ENCODE data around the gene GPATCH8. TPM values are rescaled to one million over a fixed set of nuclear protein-coding genes. Genes with fewer than 3 reads are reported as not detected.

The GPATCH8 gene
- total and polyA plus RNA-seq, 9 of the 15 experiments (the other 6 are each of a cell fraction or from before 2014, with no cell fraction given): 10.6 to 29.6 (median 13.2) TPM

- no peak for TF ChIP-seq CEBPB (tag; IDR thresholded peaks at IDR 0.05)
- no peak for TF ChIP-seq RUNX1 (IDR thresholded peaks at IDR 0.05; ENCODE audit: low read depth)
- peak; percentile 90 for TF ChIP-seq TFAP4 (CRISPR knock-in tag; IDR thresholded peaks at IDR 0.05; ENCODE audit: borderline replicate concordance)
- no peak for TF ChIP-seq HDAC1 (IDR thresholded peaks at IDR 0.05)
- TF ChIP-seq ZNF143 (CRISPR knock-in tag; IDR thresholded peaks at IDR 0.05): 0 out of 2 replicates have a peak, but pooled peaks have one; percentile 9
- TF ChIP-seq ZNF239 (CRISPR knock-in tag; IDR thresholded peaks at IDR 0.05): no peak
- TF ChIP-seq RFX1 (IDR thresholded peaks at IDR 0.05): peak; percentile 92
- peak; percentile 57 for TF ChIP-seq VEZF1 (CRISPR knock-in tag; IDR thresholded peaks at IDR 0.05)
- TF ChIP-seq PPARD (CRISPR knock-in tag; IDR thresholded peaks at IDR 0.05): no peak
- Histone ChIP-seq H3K9ac (ENCODE audit: insufficient read depth in 1 of 2, low read depth in 2 of 2, low read length in 2 of 2) (no peak overlapping the region; a peak in 1 of 4 replicates), H3K9me1 (ENCODE audit: control insufficient read depth, insufficient read depth, low read length) (no peaks in the 10 kb centered on the region), H3K4me3 (no peak overlapping the region), H3K79me2 (ENCODE audit: control insufficient read depth, insufficient read depth, low read length) (no peaks in the 10 kb centered on the region), H3K4me2 (ENCODE audit: insufficient read depth, low read length) (no peak overlapping the region), H3K27ac (ENCODE audit: extremely low read depth, low read depth, low read length) (no peak overlapping the region), H3K9me3 (replicated peaks; ENCODE audit: control insufficient read depth, insufficient read depth, low read depth, low read length) (no peaks in the 10 kb centered on the region), H4K20me1 (replicated peaks; ENCODE audit: control insufficient read depth, insufficient read depth, low read length) (peaks cover 9% of the 10 kb centered on the region), H2AFZ (ENCODE audit: low read depth, low read length) (no peak overlapping the region), H3K36me3 (ENCODE audit: control insufficient read depth, insufficient read depth, low read length) (no peaks in the 10 kb centered on the region), H3K4me1 (replicated peaks in 1 of 2; ENCODE audit: control insufficient read depth in 2 of 2, insufficient read depth in 2 of 2, low read length in 2 of 2) (peaks cover 0 to 35% of the 10 kb centered on the region in 2 experiments; a peak in 3 of 5 replicates), H3K27me3 (ENCODE audit: control insufficient read depth in 2 of 2, insufficient read depth in 2 of 2, low read length in 2 of 2) (no peaks in the 10 kb centered on the region)
- no TSS peak for BruUV-seq (replicated peaks)
- in situ Hi-C loops (cut with MboI): no loop called here
- DNase-seq (ENCODE audit: extremely low read depth in 1 of 4, low spot score in 3 of 4): peak in 3 of 4 experiments; percentile 38 to 65 (median 58)
- 20% methylated on average over 3 of the region's 5 CpGs for WGBS (ENCODE audit: insufficient coverage, low coverage, missing lambda C conversion rate)
- POLR2A ChIA-PET: interaction anchor here (0.6 to 2.4 kb wide), 3 partner anchors 9 to 147 kb away, joined by 3 to 15 read pairs (median 4); no protein-coding TSS in a partner anchor
- FAIRE-seq: no peak
- intact Hi-C loops (cut with micrococcal nuclease): no loop called here
- ATAC-seq: no peak
- CTCF ChIA-PET (ENCODE audit: low intra/inter-chr PET ratio): no interaction called here
Observed at GRCh38 chr17:44360826-44361225, 142.4 kb downstream of the GPATCH8 start.

Data from K562 (cell line).